Gastroesophageal sphincter (tissue), 3 donors: Measurements from ENCODE around the gene UCP2.

Experiments
- EP300 ChIP-seq: sonication (generic); formaldehyde crosslinking; IDR thresholded peaks from one replicate; pipeline ENCODE4 v1.6.1; 2017; ENCODE audit warnings: antibody characterized with exemption, mild to moderate bottlenecking
- POLR2A ChIP-seq, 2 donors: fragments of 450-650 bp; IDR thresholded peaks; one replicate each; pipeline ENCODE4 v1.6.1; 2017; ENCODE audit warnings: antibody characterized with exemption in 2 of 2, mild to moderate bottlenecking in 2 of 2, moderate library complexity in 1 of 2
- POLR2AphosphoS5 ChIP-seq: sonication (generic); formaldehyde crosslinking; IDR thresholded peaks from one replicate; pipeline ENCODE4 v1.6.1; 2017; ENCODE audit warnings: antibody characterized with exemption
- TF ChIP-seq, protein P1 (sequence below), 4 experiments: fragments of 200-600 bp in 2 of 4; fragments of 450-650 bp in 2 of 4; sonication (generic) in 1 of 4; IDR thresholded peaks; one replicate each; pipeline ENCODE4 v1.5.1; 2017 to 2019; ENCODE audit warnings: antibody characterized with exemption in 4 of 4, mild to moderate bottlenecking in 2 of 4, moderate library complexity in 2 of 4

DNA sequence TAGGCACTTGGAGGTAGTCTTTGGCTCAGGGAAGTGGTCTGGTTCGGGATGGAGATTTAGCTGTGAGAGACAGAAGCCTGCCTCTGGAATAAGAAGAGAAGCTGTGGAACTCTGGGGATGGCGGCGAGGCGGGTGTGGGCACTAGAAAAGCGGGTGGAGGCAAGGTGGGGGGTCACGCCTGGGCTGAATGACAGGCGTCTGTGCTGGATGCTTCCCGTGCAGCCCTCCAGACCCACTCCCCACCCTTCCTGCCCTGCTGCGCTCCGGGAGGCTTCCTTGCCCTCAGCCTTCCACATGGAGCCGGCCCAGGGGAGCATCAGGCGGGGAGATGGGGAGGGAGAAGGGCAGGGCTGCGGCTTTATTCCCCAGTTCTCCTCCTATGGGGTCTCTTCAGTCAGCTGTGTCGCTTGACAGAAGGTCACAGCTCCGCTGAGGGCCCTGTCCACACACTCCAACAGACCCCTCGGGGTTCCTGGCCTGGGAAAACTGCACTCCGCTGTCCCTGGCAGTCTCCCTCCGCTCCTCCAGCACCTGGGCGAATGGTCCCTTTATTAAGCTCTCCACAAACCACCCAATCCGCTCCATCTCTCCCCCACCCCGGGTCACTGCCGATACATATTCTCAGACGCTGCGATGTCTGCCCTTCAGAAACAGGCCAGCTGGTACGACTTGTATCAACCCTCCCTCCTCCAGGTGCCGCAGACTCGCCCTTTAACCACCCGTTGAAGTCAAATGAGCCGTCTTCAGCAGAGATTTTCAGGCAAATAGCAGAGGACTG lies 25.6 kb downstream of the UCP2 start:
- TF ChIP-seq, protein P1, sequence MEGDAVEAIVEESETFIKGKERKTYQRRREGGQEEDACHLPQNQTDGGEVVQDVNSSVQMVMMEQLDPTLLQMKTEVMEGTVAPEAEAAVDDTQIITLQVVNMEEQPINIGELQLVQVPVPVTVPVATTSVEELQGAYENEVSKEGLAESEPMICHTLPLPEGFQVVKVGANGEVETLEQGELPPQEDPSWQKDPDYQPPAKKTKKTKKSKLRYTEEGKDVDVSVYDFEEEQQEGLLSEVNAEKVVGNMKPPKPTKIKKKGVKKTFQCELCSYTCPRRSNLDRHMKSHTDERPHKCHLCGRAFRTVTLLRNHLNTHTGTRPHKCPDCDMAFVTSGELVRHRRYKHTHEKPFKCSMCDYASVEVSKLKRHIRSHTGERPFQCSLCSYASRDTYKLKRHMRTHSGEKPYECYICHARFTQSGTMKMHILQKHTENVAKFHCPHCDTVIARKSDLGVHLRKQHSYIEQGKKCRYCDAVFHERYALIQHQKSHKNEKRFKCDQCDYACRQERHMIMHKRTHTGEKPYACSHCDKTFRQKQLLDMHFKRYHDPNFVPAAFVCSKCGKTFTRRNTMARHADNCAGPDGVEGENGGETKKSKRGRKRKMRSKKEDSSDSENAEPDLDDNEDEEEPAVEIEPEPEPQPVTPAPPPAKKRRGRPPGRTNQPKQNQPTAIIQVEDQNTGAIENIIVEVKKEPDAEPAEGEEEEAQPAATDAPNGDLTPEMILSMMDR (IDR thresholded peaks at IDR 0.05), result no peak
- TF ChIP-seq EP300 (no peak), POLR2A (IDR thresholded peaks at IDR 0.05) (no peak), POLR2AphosphoS5 (no peak)
